Esophagus (tissue), 2 donors: ENCODE results near the gene ANP32B. TPM values are rescaled to one million over a fixed set of nuclear protein-coding genes. Genes with fewer than 3 reads are reported as not detected.

ENCODE experiments used
- H3K27ac ChIP-seq, 2 donors: one replicate each; pipeline ENCODE4 v1.5.1; 2013; ENCODE audit warnings: low read depth in 2 of 2, mild to moderate bottlenecking in 2 of 2, inconsistent platforms in 1 of 2, low read length in 1 of 2, moderate library complexity in 1 of 2
- H3K27me3 ChIP-seq, 2 donors: one replicate each; pipeline ENCODE4 v1.6.1; 2013; ENCODE audit warnings: low read length in 2 of 2, control low read depth in 1 of 2, mild to moderate bottlenecking in 1 of 2; ENCODE audit not compliant: insufficient read depth in 2 of 2, control insufficient read depth in 1 of 2
- H3K36me3 ChIP-seq, 2 donors: one replicate each; pipeline ENCODE4 v1.6.1; 2013; ENCODE audit warnings: low read length in 1 of 2; ENCODE audit not compliant: control insufficient read depth in 2 of 2, insufficient read depth in 2 of 2
- H3K4me1 ChIP-seq, 2 donors: one replicate each; pipeline ENCODE4 v1.6.1; 2013; ENCODE audit warnings: low read length in 1 of 2; ENCODE audit not compliant: control insufficient read depth in 2 of 2, insufficient read depth in 2 of 2
- H3K4me3 ChIP-seq, 2 donors: one replicate each; pipeline ENCODE4 v1.5.1; 2013; ENCODE audit warnings: low read length in 2 of 2, mild to moderate bottlenecking in 2 of 2, low read depth in 1 of 2, moderate library complexity in 1 of 2
- H3K9me3 ChIP-seq, 2 donors: one replicate each; pipeline ENCODE4 v1.6.1; 2013; ENCODE audit warnings: mild to moderate bottlenecking in 2 of 2, low read depth in 1 of 2, low read length in 1 of 2, moderate library complexity in 1 of 2; ENCODE audit not compliant: control insufficient read depth in 2 of 2, insufficient read depth in 1 of 2
- WGBS, 2 donors: extraction: QIAGEN DNeasy Blood & Tissue Kit; methylation state at CpG; one replicate each; pipeline ENCODE4 v1.1.7; 2013; 5-methylcytosine and 5-hydroxymethylcytosine counted together
- polyA plus RNA-seq, 2 donors: library from polyadenylated mRNA; stranded (reverse); fragments of 200-250 nt; gene quantifications; one replicate each; pipeline ENCODE4 v1.2.3, GENCODE V29; 2013
- donor health status: healthy with polysubstance abuse.
- donor health status: Bipolar disorder and iron deficiency.

Gene ANP32B
- polyA plus RNA-seq, 2 donors, result 74.5 to 116 TPM

DNA sequence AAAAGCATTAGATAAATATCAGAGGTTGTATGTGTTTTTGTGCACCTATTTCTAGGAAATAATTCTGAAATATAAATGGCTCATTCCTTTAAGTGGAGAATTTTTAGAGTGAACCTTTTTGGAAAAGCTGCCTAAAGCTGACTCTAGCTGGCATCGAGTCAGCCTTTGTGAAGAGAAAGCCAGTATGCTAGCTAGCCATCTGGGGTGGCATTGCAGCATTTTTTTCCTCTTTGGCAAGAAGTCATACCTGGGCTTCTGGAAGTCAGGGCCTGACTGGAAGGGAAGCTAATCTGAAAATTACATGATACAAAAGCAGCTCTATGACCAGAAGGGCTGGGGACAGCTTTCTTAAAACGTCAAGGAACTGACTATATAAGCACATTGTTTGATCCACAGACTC, 19.7 kb downstream of the ANP32B start:
- H3K27me3 ChIP-seq, result no peaks in the 10 kb centered on the region
- no peak overlapping the region for H3K27ac ChIP-seq
- H3K4me1 ChIP-seq, result no peaks in the 10 kb centered on the region
- WGBS, 2 donors, result 31 to 46% methylated on average over 2 of the region's 2 CpGs
- peaks cover 18 to 20% of the 10 kb centered on the region in 2 donors for H3K36me3 ChIP-seq
- no peak overlapping the region for H3K4me3 ChIP-seq
- H3K9me3 ChIP-seq, result no peaks in the 10 kb centered on the region

DNA sequence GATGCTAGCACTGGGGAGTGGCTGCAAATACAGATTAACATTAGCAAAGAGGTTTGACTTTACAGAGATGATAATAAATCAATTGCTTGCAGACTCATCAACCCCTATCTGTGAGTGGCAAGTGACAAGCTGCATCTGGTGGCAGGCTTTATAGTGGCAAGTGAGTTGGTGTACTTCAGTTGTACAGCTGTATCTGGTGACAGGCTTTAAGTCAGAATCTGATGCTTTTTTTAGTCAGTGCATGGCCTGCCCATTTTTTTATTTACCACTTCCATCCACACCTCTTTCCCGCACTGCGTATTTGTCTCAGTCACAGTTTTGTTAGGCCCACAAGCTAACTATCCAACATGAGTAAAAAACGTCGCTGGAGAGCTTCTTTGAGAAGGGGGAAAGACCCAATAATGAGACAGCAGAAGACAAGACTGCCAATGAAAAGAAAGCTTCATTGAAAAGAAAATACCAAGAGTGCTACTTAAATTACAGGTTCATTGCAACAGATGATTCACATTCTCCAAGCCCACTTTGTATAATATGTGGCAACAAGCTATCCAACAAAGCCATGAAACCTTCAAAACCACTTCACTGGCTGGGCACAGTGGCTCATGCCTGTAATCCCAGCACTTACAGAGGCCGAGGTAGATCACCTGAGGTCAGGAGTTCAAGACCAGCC, 23.1 kb downstream of the ANP32B start:
- 86 to 92% methylated on average over 5 of the region's 5 CpGs for WGBS, 2 donors
- no peak overlapping the region for H3K4me3 ChIP-seq
- no peaks in the 10 kb centered on the region for H3K27me3 ChIP-seq
- H3K27ac ChIP-seq, result no peak overlapping the region
- H3K9me3 ChIP-seq, result no peaks in the 10 kb centered on the region
- H3K36me3 ChIP-seq, result peaks cover 26 to 33% of the 10 kb centered on the region in 2 donors
- no peaks in the 10 kb centered on the region for H3K4me1 ChIP-seq

DNA sequence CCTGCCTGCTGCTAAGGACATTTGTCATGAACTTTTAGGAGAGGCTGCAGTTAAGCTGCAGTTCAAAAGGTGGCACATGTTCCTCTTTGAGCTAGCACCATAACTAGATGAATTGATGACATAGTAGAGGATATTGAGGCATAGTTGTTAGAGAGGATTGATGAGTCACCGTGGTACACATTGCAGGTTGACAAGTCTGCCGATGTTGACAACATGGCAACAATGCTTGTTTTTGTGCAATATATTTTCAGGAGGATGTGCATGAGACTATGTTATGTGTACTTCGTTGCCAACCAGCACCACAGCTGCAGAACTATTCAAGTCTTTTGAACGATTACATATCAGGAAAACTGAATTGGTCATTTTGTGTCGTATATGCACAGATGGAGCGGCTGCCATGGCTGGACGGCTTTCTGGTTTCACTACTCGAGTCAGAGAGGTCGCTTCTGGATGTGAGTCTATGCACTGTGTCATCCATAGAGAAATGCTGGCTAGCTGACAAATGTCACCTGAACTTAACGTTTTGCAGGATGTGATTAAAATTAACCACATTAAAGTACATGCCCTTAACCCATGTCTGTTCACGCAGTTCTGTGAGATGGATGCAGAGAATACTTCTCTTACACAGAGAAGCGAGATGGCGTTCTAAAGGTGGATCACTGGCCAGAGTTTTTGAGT, 24.2 kb downstream of the ANP32B start:
- no peaks in the 10 kb centered on the region for H3K4me1 ChIP-seq
- no peak overlapping the region for H3K27ac ChIP-seq
- H3K4me3 ChIP-seq, result no peak overlapping the region
- H3K36me3 ChIP-seq, result peaks cover 26 to 33% of the 10 kb centered on the region in 2 donors
- WGBS, 2 donors, result 79 to 85% methylated on average over 13 of the region's 13 CpGs
- H3K27me3 ChIP-seq, result no peaks in the 10 kb centered on the region
- no peaks in the 10 kb centered on the region for H3K9me3 ChIP-seq

DNA sequence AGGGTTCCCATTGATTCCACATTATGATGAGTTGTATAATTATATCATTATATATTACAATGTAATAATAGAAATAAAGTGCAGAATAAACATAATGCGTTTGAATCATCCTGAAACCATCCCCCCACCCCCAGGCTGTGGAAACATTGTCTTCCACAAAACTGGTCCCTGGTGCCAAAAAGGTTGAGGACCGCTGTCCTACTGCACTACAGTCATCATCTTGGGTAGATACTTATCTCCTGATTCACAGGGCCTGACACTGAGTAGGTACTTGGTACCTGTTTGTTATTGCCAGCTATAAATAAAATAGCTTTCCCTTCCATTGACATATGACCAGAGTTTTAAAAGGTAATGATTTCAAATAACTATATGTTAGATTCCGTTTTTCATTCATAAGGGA, 25.6 kb downstream of the ANP32B start:
- Histone ChIP-seq H3K4me1 (no peaks in the 10 kb centered on the region), H3K4me3 (no peak overlapping the region), H3K36me3 (peaks cover 29 to 37% of the 10 kb centered on the region in 2 donors), H3K9me3 (no peaks in the 10 kb centered on the region), H3K27ac (no peak overlapping the region), H3K27me3 (no peaks in the 10 kb centered on the region)
- 77 to 86% methylated on average over 3 of the region's 3 CpGs for WGBS, 2 donors

DNA sequence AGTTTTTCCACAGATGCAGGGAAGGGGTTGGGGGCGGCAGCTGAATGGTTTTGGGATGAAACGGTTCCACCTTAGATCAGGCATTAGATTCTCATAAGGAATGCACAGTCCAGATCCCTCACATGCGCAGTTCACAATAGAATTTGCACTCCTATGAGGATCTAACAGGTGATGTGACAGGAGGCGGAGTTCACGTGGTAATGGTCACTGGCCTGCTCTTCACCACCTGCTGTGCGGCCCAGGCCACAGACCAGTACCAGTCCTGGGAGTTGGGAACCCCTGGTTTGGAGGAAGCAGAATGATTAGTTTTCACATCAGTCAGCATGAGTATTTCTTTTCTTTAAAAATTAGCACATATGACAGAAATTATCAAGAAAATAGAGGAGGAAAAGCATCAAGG, 26.3 kb downstream of the ANP32B start:
- H3K27me3 ChIP-seq, result no peaks in the 10 kb centered on the region
- peaks cover 30 to 40% of the 10 kb centered on the region in 2 donors for H3K36me3 ChIP-seq
- H3K4me3 ChIP-seq, result no peak overlapping the region
- no peak overlapping the region for H3K27ac ChIP-seq
- no peaks in the 10 kb centered on the region for H3K4me1 ChIP-seq
- no peaks in the 10 kb centered on the region for H3K9me3 ChIP-seq
- 91% methylated on average over 6 of the region's 6 CpGs for WGBS, 2 donors

GRCh38 chr9:98009936-98010335, 26.8 kb downstream of the ANP32B start:
- Histone ChIP-seq H3K27ac (no peak overlapping the region), H3K36me3 (peaks cover 29 to 38% of the 10 kb centered on the region in 2 donors), H3K27me3 (no peaks in the 10 kb centered on the region), H3K9me3 (no peaks in the 10 kb centered on the region), H3K4me3 (no peak overlapping the region), H3K4me1 (no peaks in the 10 kb centered on the region)
- 72 to 82% methylated on average over 1 of the region's 1 CpG for WGBS, 2 donors

- no peaks in the 10 kb centered on the region for H3K27me3 ChIP-seq
- no peaks in the 10 kb centered on the region for H3K9me3 ChIP-seq
- H3K4me1 ChIP-seq, result no peaks in the 10 kb centered on the region
- H3K4me3 ChIP-seq, result no peak overlapping the region
- WGBS, 2 donors, result 35 to 44% methylated on average over 2 of the region's 2 CpGs
- no peak overlapping the region for H3K27ac ChIP-seq
- H3K36me3 ChIP-seq, result peaks cover 25 to 33% of the 10 kb centered on the region in 2 donors
Measured at GRCh38 chr9:98010445-98010844, 27.3 kb downstream of the ANP32B start.

DNA sequence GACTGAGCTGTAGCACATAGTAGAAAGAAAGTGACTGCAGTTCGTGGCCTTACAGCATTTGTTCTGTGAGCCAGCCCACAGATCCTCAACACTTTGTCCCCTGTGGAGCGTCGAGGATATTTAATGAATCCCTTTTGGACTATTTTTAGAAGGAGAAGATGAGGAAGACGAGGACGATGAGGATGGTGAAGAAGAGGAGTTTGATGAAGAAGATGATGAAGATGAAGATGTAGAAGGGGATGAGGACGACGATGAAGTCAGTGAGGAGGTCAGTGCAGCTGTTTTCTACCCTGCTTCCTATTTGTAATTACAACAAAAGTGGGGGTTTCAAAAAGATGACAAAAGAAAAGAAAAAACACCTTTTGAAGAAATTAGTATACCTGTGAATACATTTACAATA, 28.0 kb downstream of the ANP32B start:
- no peaks in the 10 kb centered on the region for H3K9me3 ChIP-seq
- no peak overlapping the region for H3K4me3 ChIP-seq
- no peaks in the 10 kb centered on the region for H3K4me1 ChIP-seq
- no peak overlapping the region for H3K27ac ChIP-seq
- WGBS, 2 donors, result 91 to 92% methylated on average over 7 of the region's 7 CpGs
- peaks cover 18 to 27% of the 10 kb centered on the region in 2 donors for H3K36me3 ChIP-seq
- no peaks in the 10 kb centered on the region for H3K27me3 ChIP-seq

- no peak overlapping the region for H3K27ac ChIP-seq
- H3K36me3 ChIP-seq, result peaks cover 17 to 22% of the 10 kb centered on the region in 2 donors
- no peaks in the 10 kb centered on the region for H3K27me3 ChIP-seq
- no peak overlapping the region for H3K4me3 ChIP-seq
- H3K4me1 ChIP-seq, result no peaks in the 10 kb centered on the region
- no peaks in the 10 kb centered on the region for H3K9me3 ChIP-seq
- WGBS, 2 donors, result 86 to 88% methylated on average over 4 of the region's 4 CpGs
Measured at GRCh38 chr9:98016137-98016680, 33.1 kb downstream of the ANP32B start.
